Loucy (cell line): Measurements from ENCODE around the gene ELMO3.

ENCODE experiments used
- CTCF ChIP-seq: fragments of 200-600 bp; sonication (generic); conservative IDR thresholded peaks from 2 replicates; pipeline ENCODE4 v1.5.1; 2014; ENCODE audit warnings: mild to moderate bottlenecking, antibody characterized with exemption, low read length
- EZH2phosphoT487 ChIP-seq: fragments of 200-600 bp; IDR thresholded peaks from 2 replicates; pipeline ENCODE4 v1.6.1; 2018; ENCODE audit warnings: antibody characterized with exemption, mild to moderate bottlenecking, moderate library complexity, borderline replicate concordance

- no peak for TF ChIP-seq CTCF
- no peak for TF ChIP-seq EZH2phosphoT487
Observed at GRCh38 chr16:67202956-67203493, 4.1 kb downstream of the ELMO3 start.
